Skeletal muscle tissue (tissue), 4 donors: Measurements from ENCODE around the gene ARPC4. TPM values are rescaled to one million over a fixed set of nuclear protein-coding genes. Genes with fewer than 3 reads are reported as not detected.
A peak's percentile ranks its signal among the peaks of the same experiment; 100 is the strongest.

ENCODE experiments used
- H3K27ac ChIP-seq: one replicate; pipeline ENCODE4 v1.7.0; 2013; ENCODE audit warnings: mild to moderate bottlenecking, low read depth, low read length, inconsistent platforms
- H3K27me3 ChIP-seq, 3 donors: one replicate each; pipeline ENCODE4 v1.7.0; 2013; ENCODE audit warnings: low read length in 3 of 3; ENCODE audit not compliant: control insufficient read depth in 3 of 3, insufficient read depth in 3 of 3
- H3K36me3 ChIP-seq, 3 donors: one replicate each; pipeline ENCODE4 v1.7.0; 2013; ENCODE audit warnings: low read length in 3 of 3; ENCODE audit not compliant: control insufficient read depth in 3 of 3, insufficient read depth in 3 of 3
- H3K4me1 ChIP-seq, 3 donors: one replicate each; pipeline ENCODE4 v1.7.0; 2013; ENCODE audit warnings: low read length in 3 of 3, mild to moderate bottlenecking in 3 of 3; ENCODE audit not compliant: control insufficient read depth in 3 of 3, insufficient read depth in 3 of 3
- H3K4me3 ChIP-seq, 3 donors: one replicate each; pipeline ENCODE4 v1.7.0; 2013; ENCODE audit warnings: low read length in 3 of 3
- H3K9ac ChIP-seq, 3 donors: one replicate each; pipeline ENCODE4 v1.7.0; 2013; ENCODE audit warnings: low read length in 3 of 3, mild to moderate bottlenecking in 3 of 3, moderate library complexity in 2 of 3, low read depth in 1 of 3
- H3K9me3 ChIP-seq, 3 donors: one replicate each; pipeline ENCODE4 v1.7.0; 2013; ENCODE audit warnings: low read length in 3 of 3; ENCODE audit not compliant: control insufficient read depth in 3 of 3
- total RNA-seq: library from RNA; depleted of rRNA; stranded (reverse); fragments of >200 nt; gene quantifications from one replicate; pipeline ENCODE4 v1.2.3, GENCODE V29; 2014
- donor health status: Osteomylitis.

ARPC4 gene
- total RNA-seq, 1 donor from 2014 or later, result 65.2 TPM

DNA sequence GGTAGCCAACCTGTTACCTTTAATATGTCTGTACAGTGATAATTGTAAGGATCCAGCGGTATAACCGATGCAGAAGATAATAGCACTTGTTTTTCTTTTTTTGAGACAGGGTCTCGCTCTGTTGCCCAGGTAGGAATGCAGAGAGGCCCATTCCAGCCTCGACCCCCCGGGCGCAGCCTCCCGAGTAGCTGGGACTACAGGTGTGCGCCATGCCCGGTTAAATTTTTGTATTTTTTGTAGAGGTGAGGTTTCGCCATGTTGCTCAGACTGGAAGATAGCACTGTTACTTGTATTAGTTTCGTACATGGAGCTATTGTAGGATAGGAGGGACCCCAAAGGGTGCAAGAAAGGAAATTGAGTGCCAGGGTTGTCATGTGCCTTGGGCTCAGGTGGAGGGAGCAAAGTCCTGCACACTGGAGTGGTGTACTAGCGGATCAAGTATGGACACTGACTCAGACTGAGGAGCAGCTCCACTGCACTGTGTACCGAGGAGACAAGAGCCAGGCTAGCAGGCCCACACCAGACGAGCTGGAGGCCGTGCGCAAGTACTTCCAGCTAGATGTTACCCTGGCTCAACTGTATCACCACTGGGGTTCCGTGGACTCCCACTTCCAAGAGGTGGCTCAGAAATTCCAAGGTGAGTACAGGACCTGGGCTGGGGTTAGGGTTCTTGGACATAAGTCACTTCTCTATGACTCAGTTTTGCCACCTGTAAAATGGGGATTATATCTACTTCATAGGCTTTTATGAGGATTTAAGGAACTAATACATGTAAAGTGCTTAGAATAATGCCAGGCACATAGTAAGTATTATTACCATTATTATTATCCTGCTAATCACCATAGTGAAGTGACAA, 42.1 kb upstream of the ARPC4 start:
- H3K9me3 ChIP-seq, result no peaks in the 10 kb centered on the region
- no peaks in the 10 kb centered on the region for H3K27me3 ChIP-seq
- peaks cover 47 to 48% (median 48%) of the 10 kb centered on the region in 3 donors for H3K36me3 ChIP-seq
- H3K27ac ChIP-seq, result peak overlapping the region; percentile 82
- H3K4me3 ChIP-seq, result peak overlapping the region; percentile 94 to 98 (median 95)
- peak overlapping the region; percentile 80 to 90 (median 89) for H3K9ac ChIP-seq
- H3K4me1 ChIP-seq, result peaks cover 26 to 30% (median 29%) of the 10 kb centered on the region in 3 donors

DNA sequence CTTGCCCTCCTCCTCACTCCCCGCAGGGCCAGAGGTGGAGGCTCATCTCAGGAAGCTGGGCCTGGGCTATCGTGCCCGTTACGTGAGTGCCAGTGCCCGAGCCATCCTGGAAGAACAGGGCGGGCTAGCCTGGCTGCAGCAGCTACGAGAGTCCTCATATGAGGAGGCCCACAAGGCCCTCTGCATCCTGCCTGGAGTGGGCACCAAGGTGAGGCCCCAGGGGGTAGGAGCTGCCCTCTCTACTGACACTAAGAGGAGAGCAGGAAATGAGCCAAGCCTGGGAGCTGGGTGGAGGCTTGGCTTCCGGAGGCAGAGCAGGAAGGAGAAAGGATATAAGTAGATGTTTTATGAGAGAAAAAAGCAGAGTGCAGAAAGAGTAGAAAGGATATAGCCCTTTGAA, 38.2 kb upstream of the ARPC4 start:
- Histone ChIP-seq H3K4me3 (no peak overlapping the region), H3K27me3 (no peaks in the 10 kb centered on the region), H3K36me3 (peaks cover 43 to 48% (median 47%) of the 10 kb centered on the region in 3 donors), H3K9me3 (no peaks in the 10 kb centered on the region), H3K9ac (peak overlapping the region in 2 of 3 donors; percentile 33), H3K4me1 (peaks cover 20 to 25% (median 24%) of the 10 kb centered on the region in 3 donors), H3K27ac (no peak overlapping the region)

DNA sequence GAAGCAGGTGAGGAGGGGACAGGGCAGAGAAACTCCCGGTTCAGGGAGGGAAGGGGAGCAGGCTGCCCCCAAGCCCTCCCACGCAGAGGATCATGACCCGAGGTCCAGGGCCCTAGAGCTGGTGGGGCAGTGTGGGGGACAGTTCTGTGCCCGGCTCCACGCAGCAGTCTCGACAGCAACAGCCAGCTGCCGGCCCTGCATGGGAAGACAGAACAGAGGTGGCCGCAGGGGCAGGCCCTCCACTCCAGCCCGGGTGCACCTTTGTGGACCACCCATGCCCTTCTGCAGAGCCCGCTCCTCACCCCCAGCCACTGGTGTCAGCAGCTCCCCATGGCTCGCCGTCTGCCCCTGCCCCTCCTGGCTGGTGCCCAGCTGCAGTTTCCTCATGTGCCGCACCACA, 35.5 kb upstream of the ARPC4 start:
- peaks cover 3 to 6% (median 5%) of the 10 kb centered on the region in 3 donors for H3K4me1 ChIP-seq
- no peak overlapping the region for H3K4me3 ChIP-seq
- H3K9me3 ChIP-seq, result no peaks in the 10 kb centered on the region
- no peak overlapping the region for H3K27ac ChIP-seq
- no peaks in the 10 kb centered on the region for H3K27me3 ChIP-seq
- H3K9ac ChIP-seq, result no peak overlapping the region
- peaks cover 44 to 48% (median 45%) of the 10 kb centered on the region in 3 donors for H3K36me3 ChIP-seq

DNA sequence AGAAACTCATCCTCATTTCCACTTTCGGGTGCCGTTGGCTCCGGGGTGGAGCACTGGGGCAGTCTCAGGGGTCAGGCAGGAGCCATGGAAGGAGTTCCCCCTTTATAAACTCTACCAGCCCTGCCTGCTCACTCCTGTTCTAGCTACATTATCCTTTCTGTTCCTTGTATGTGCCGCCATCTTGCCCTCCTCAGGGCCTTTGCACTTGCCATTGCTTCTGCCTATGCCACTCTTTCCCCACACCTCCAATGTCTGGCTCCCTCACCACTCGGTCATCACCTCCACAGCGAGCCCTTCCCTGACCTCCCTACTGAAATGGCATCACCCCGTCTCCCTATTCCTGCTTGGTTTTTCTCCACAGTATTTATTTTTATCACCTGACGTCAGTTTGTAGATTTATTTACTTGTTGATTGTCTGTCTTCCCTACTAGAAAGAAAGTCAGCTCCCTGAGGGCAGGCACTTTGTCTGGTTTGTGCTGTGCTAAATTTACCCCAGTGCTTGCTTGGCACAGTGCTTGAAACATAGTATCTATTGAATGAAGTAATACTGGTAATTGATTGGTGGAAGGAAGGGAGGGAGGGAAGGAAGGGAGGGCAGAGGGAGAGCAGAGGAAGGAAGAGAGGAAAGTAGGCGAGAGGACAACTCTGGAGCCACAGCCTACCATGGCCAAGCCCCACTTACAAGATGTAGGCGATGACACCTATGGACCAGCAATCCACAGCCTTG, 31.9 kb upstream of the ARPC4 start:
- Histone ChIP-seq H3K4me1 (no peaks in the 10 kb centered on the region), H3K9me3 (no peaks in the 10 kb centered on the region), H3K4me3 (no peak overlapping the region), H3K27me3 (no peaks in the 10 kb centered on the region), H3K36me3 (peaks cover 36 to 43% (median 42%) of the 10 kb centered on the region in 3 donors), H3K27ac (no peak overlapping the region), H3K9ac (no peak overlapping the region)

DNA sequence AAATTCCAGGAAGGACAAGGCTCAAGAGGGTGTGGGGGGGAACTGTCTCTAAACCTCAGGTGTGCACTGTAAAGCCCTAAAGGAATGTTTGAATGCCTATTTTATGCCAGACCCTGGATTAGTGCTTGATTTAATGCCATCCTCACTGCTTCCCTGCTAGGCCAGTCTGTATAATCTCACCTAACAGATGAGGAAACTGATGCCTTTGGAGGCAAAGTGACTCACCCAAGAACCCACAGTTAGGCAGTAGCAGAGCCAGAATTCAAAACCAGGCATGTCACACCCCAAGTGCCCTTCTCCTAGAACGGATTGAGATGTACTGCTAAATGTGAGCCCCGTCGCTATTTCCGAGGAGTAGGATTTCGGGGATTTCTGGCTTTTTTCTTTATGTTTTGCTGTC, 31.0 kb upstream of the ARPC4 start:
- H3K27me3 ChIP-seq, result no peaks in the 10 kb centered on the region
- no peak overlapping the region for H3K4me3 ChIP-seq
- peaks cover 26 to 35% (median 34%) of the 10 kb centered on the region in 3 donors for H3K36me3 ChIP-seq
- no peaks in the 10 kb centered on the region for H3K9me3 ChIP-seq
- H3K27ac ChIP-seq, result no peak overlapping the region
- H3K4me1 ChIP-seq, result peaks cover 1 to 3% (median 1%) of the 10 kb centered on the region in 3 donors
- no peak overlapping the region for H3K9ac ChIP-seq

DNA sequence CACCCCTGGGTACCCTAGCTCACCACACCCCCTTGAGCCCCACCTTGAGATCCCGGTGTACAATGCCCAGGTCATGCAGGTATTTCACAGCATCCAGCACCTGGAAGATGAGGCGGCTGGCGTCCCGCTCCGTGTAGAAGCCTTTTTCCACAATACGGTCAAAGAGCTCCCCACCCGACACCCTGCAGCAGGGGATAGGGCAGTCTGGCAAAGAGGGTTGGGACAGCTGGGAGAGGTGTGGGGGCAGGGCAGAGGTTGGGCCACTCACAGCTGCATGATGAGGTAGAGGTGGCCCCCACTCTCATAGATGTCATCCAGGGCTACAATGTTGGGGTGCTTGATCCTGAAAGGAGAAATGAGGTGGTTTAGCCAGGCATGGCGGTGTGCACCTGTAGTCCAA, 30.0 kb upstream of the ARPC4 start:
- H3K4me1 ChIP-seq, result peaks cover 4 to 11% (median 7%) of the 10 kb centered on the region in 3 donors
- H3K27me3 ChIP-seq, result no peaks in the 10 kb centered on the region
- peaks cover 18 to 28% (median 28%) of the 10 kb centered on the region in 3 donors for H3K36me3 ChIP-seq
- H3K9ac ChIP-seq, result no peak overlapping the region
- H3K27ac ChIP-seq, result no peak overlapping the region
- H3K4me3 ChIP-seq, result no peak overlapping the region
- H3K9me3 ChIP-seq, result no peaks in the 10 kb centered on the region

DNA sequence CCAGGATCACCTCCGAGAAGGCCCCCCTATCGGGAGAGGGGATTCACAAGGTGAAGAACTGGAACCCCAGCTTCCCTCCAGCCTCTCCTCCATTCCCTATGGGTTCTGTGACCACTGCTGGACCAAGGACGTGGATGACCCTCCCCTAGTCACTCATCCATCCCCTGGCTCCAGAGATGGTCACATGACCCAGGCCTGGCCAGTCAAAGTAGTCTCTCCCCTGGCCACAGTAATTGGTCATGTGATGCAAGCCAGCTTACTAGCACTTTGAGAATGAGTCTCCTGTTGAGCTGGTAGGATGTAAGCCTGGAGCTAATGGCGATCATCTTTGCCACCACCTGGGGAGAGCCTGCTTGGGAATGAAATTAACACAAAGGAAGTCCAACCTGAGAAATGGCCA, 27.0 kb upstream of the ARPC4 start:
- no peak overlapping the region for H3K27ac ChIP-seq
- no peak overlapping the region for H3K9ac ChIP-seq
- H3K9me3 ChIP-seq, result no peaks in the 10 kb centered on the region
- H3K36me3 ChIP-seq, result peaks cover 4 to 17% (median 12%) of the 10 kb centered on the region in 3 donors
- H3K4me1 ChIP-seq, result peaks cover 20 to 34% (median 30%) of the 10 kb centered on the region in 3 donors
- H3K4me3 ChIP-seq, result no peak overlapping the region
- H3K27me3 ChIP-seq, result peaks cover 0 to 12% (median 4%) of the 10 kb centered on the region in 3 donors

DNA sequence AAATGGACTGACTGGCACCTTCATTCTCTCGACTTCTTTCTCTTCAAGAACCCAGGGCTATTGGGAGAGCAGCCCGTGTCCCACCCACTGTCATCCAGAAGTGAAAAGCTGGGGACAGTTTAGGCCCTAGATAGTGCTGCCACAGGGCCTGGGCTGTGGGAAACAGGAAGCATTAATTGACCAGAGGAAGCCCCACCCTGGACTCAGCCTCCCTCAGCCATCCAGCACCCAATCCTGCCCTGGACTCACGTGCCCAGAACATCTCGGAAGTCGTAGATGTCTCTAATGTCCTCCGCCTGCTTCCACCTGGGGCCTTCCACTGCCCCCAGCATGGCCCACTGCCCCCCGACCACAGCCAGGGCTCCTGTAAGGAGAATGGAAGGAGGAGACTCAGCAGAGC, 25.5 kb upstream of the ARPC4 start:
- H3K9ac ChIP-seq, result peak overlapping the region in 1 of 3 donors; percentile 54
- H3K4me3 ChIP-seq, result no peak overlapping the region
- H3K27me3 ChIP-seq, result peaks cover 0 to 12% (median 4%) of the 10 kb centered on the region in 3 donors
- peaks cover 20 to 34% (median 30%) of the 10 kb centered on the region in 3 donors for H3K4me1 ChIP-seq
- no peak overlapping the region for H3K27ac ChIP-seq
- H3K36me3 ChIP-seq, result peaks cover 0 to 11% (median 6%) of the 10 kb centered on the region in 3 donors
- H3K9me3 ChIP-seq, result no peaks in the 10 kb centered on the region

DNA sequence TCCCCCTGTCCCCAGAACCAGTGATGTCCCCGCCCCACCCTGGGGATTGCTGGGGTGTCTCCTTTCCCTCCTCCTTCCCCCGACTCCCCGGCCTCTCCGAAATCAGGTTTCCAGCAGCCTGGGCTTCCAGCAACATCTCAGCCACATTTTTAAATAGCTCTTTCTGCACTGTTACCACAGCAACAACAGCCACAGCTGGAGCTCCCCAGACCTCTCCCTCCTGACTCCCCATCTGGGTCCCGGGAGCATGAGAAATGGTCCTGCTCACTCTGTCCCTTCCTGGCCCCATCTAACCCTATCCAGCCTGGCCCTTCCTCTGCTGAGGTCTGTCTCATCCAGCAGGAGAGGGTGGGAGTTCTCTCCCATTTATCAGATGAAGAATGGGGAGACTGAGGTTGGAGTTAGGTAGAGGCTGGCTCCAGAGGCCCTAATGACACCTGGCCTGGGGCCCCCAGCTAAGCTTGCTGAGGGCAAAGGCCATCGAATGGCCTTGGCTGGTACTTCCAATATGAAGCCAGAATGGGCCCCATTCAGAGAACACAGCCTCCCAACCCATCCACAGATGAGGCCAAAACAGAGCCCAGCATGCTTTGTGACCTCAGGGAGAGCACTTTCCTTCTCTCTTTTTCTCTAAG, 24.6 kb upstream of the ARPC4 start:
- Histone ChIP-seq H3K36me3 (peaks cover 0 to 9% (median 2%) of the 10 kb centered on the region in 3 donors), H3K27ac (no peak overlapping the region), H3K9ac (peak overlapping the region in 1 of 3 donors; percentile 27)

More for the DNA sequence above, 24.6 kb upstream of the ARPC4 start:
- peaks cover 0 to 12% (median 4%) of the 10 kb centered on the region in 3 donors for H3K27me3 ChIP-seq
- peaks cover 20 to 34% (median 30%) of the 10 kb centered on the region in 3 donors for H3K4me1 ChIP-seq
- no peaks in the 10 kb centered on the region for H3K9me3 ChIP-seq
- peak overlapping the region in 1 of 3 donors; percentile 6 for H3K4me3 ChIP-seq
